LNCAP (cell line): ENCODE measurements around the gene TTC34.

Experiments
- TF ChIP-seq, protein P1 (sequence below): fragments of 450-650 bp; IDR thresholded peaks from 2 replicates; pipeline ENCODE4 v1.5.1; 2017; ENCODE audit warnings: mild to moderate bottlenecking

Gene TTC34

DNA sequence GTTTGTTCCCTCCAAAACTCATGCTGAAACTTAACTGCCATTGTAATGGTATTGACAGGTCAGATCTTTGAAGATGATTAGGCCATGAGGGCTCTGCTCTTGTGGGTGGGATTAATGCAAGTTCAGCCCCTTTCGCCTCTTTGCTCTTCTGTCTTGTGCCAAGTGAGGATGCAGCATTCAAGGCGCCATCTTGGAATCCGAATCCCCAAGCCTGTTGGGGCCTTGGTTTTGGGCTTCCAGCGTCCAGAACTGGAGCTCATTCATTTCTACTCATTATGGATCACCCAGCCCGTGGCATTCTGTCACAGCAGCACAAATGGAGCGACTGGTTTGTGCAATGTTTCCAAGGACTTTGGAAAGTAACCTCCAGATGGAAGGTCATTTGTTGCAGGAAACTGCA is 5.6 kb downstream of the TTC34 start:
- TF ChIP-seq, protein P1, sequence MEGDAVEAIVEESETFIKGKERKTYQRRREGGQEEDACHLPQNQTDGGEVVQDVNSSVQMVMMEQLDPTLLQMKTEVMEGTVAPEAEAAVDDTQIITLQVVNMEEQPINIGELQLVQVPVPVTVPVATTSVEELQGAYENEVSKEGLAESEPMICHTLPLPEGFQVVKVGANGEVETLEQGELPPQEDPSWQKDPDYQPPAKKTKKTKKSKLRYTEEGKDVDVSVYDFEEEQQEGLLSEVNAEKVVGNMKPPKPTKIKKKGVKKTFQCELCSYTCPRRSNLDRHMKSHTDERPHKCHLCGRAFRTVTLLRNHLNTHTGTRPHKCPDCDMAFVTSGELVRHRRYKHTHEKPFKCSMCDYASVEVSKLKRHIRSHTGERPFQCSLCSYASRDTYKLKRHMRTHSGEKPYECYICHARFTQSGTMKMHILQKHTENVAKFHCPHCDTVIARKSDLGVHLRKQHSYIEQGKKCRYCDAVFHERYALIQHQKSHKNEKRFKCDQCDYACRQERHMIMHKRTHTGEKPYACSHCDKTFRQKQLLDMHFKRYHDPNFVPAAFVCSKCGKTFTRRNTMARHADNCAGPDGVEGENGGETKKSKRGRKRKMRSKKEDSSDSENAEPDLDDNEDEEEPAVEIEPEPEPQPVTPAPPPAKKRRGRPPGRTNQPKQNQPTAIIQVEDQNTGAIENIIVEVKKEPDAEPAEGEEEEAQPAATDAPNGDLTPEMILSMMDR, result no peak

DNA sequence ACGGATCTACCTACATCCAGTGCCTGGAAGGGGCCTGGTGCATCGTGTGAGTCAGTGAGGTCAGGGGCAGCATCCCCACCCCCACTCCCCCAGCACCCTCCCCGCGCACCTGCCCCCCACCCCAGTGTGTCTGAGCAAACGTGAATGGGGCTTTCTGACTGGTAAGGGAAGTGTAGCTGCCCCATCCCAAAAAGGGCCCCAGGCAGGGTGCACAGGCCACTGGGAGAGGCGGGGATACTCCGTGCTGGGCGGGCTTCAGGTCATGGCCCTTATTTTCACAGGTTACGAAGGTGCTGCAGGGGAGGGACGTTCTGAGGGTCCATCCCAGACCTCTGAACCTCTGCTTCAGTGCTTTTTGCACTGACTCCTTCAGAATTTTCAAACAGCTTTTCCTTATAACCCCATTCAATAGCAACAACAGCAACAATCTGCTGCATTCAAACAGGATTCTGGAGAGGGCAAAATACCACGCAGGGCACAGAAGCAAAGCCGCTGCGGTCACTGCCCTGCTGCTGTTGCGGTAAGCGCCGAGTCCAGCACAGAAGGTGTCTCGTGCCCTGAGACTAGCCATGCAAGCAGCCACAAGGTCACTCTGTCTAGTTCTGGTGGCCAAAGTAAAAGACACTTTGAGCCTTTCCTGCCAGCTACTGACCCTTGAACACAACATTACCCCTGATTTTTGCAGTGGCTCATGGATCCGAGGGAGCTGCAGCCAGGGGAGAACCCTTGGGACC is 10.3 kb downstream of the TTC34 start:
- TF ChIP-seq, protein P1, result no peak

DNA sequence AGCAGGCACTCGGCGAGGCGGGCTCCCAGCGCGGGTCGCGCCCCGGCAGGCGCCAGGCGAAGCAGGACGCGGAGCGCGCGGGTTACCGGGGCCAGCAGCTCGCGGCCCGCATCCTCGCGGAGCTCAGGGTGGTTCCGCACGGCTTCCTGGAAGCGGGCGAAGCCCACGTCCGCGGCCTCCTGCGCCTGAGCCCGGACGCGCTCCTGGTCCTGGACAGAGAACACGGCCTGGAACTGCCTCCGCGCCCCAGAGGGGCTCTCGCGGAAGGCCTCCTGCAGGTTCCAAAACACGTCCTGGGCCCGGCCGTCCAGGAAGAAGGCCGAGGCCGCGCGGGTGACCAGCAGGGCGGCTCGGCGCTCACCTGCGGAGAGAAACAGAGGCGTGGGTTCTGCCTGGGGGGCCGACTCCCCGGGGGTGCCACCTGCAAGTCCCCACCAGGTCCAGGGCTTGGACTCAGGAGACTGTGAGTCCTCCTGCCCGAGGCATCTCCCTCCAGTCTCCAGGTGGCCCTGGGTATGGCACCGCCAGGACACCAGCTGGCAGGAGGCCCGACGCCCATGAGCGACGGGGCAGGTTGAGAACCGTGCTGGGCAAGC is 11.4 kb downstream of the TTC34 start:
- TF ChIP-seq, protein P1, result no peak

DNA sequence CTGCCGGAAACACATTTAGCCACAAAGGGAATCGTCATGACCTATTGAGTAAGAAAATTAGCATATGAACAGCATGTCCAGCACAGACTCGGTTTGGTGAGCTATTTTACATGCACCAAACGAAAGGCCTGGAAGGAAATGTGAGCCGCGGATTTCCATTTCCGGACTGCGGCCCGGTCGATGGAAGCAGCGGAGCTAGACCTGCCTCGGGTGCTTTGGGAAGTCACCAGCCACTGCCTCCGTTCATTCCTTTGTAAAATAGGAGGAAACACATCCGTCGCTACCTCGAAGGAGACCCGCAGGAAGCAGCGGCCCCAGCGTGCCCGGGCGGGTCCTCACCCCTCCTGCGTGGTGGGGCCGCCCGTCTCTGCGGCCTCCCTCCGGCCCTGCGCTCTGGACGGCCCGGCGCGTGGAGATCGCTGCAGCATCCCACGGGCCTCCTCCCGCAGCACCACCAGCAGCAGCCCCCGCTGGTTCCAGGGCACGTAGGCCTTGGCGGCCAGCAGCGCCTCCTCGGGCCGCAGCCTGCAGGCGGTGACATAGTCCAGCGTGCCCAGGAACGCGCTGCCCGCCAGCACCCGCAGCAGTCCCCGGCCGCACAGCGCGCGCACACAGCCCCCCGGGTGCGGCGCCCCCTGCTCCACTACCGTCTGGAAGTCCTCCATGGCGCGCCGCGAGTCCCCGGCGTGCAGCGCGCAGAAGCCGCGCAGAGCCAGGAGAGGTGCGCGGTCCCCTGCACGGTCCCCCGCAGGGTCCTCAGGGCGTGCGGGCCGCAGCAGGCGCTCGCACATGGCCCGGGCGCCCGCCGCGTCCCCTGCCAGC is 12.1 kb downstream of the TTC34 start:
- TF ChIP-seq, protein P1, result no peak

GRCh38 chr1:2788506-2789163 is 12.9 kb downstream of the TTC34 start:
- TF ChIP-seq, protein P1, result no peak

- TF ChIP-seq, protein P1, result no peak
These were observed 14.2 kb downstream of the TTC34 start for GRCh38 chr1:2787163-2787911.
